ENCODE data around the gene PTPN9. TPM values are rescaled to one million over a fixed set of nuclear protein-coding genes. Genes with fewer than 3 reads are reported as not detected.

Gene PTPN9
- polyA plus RNA-seq, 4 donors: 39.8 to 45.4 (median 42.8) TPM

- no peak for DNase-seq (ENCODE audit: low read depth in 4 of 4, low spot score in 2 of 4)
These were observed 148.9 kb downstream of the PTPN9 start for GRCh38 chr15:75430259-75430658.

GRCh38 chr15:75428152-75428551, 151.0 kb downstream of the PTPN9 start:
- DNase-seq (ENCODE audit: low read depth in 4 of 4, low spot score in 2 of 4): no peak

- DNase-seq (ENCODE audit: low read depth in 4 of 4, low spot score in 2 of 4): no peak
These were observed 153.1 kb downstream of the PTPN9 start for GRCh38 chr15:75425966-75426500.

GRCh38 chr15:75422554-75422953, 156.6 kb downstream of the PTPN9 start:
- no peak for DNase-seq (ENCODE audit: low read depth in 4 of 4, low spot score in 2 of 4)

- no peak for DNase-seq (ENCODE audit: low read depth in 4 of 4, low spot score in 2 of 4)
These were observed 158.4 kb downstream of the PTPN9 start for GRCh38 chr15:75420698-75421097.

- no peak for DNase-seq (ENCODE audit: low read depth in 4 of 4, low spot score in 2 of 4)
These were observed 162.5 kb downstream of the PTPN9 start for GRCh38 chr15:75416584-75416983.

Other genes starting within 250 kb of the PTPN9 start
- 100 to 1,000 TPM in 3 of 4 donors, 10 to 100 TPM in 1; 95.3 to 124 (median 105) TPM for gene COMMD4, start 243.3 kb downstream of the PTPN9 start, polyA plus RNA-seq (ENCODE audit: insufficient read length in 4 of 4)
- 10 to 100 TPM; 12.3 to 40.8 (median 26.6) TPM for gene NEIL1, start 232.3 kb downstream of the PTPN9 start, polyA plus RNA-seq (ENCODE audit: insufficient read length in 4 of 4)
- 100 to 1,000 TPM in 2 of 4 donors, 10 to 100 TPM in 2; 80.9 to 278 (median 177) TPM for gene MAN2C1, start 210.7 kb downstream of the PTPN9 start, polyA plus RNA-seq (ENCODE audit: insufficient read length in 4 of 4)
- gene SIN3A, start 127.6 kb downstream of the PTPN9 start, polyA plus RNA-seq (ENCODE audit: insufficient read length in 4 of 4): 10 to 100 TPM; 50.7 to 56.9 (median 55.4) TPM
- gene SNUPN, start 46.4 kb upstream of the PTPN9 start, polyA plus RNA-seq (ENCODE audit: insufficient read length in 4 of 4): 10 to 100 TPM; 29.1 to 32.7 (median 32.0) TPM
- 10 to 100 TPM; 48.6 to 64.1 (median 54.3) TPM for gene IMP3, start 60.9 kb upstream of the PTPN9 start, polyA plus RNA-seq (ENCODE audit: insufficient read length in 4 of 4)
- gene SNX33, start 68.6 kb upstream of the PTPN9 start, polyA plus RNA-seq (ENCODE audit: insufficient read length in 4 of 4): 10 to 100 TPM; 19.4 to 21.9 (median 20.3) TPM
- gene CSPG4, start 133.5 kb upstream of the PTPN9 start, polyA plus RNA-seq (ENCODE audit: insufficient read length in 4 of 4): 10 to 100 TPM in 2 of 4 donors, 1 to 10 TPM in 2; 6.9 to 10.2 (median 9.4) TPM